Lung (tissue), 12 donors: ENCODE data around the gene TTC21B. TPM values are rescaled to one million over a fixed set of nuclear protein-coding genes. Genes with fewer than 3 reads are reported as not detected.
A peak's percentile ranks its signal among the peaks of the same experiment; 100 is the strongest.

ENCODE experiments used
- ATAC-seq: fragments of 200-7000 bp; cut with Tn5 transposase; one replicate; pipeline ENCODE4 v1.9.1; 2020; ENCODE audit warnings: moderate number of reproducible peaks; ENCODE audit not compliant: insufficient read depth, low FRiP score
- DNase-seq, 3 donors: peaks; one replicate each; pipeline ENCODE4 v3.0.0-alpha.2; 2013 to 2017
- H3K27ac ChIP-seq, 2 donors: one replicate each; pipeline ENCODE4 v1.5.1; 2013; ENCODE audit warnings: mild to moderate bottlenecking in 2 of 2, moderate library complexity in 2 of 2, control low read depth in 1 of 2, inconsistent platforms in 1 of 2, low read depth in 1 of 2, low read length in 1 of 2
- H3K27me3 ChIP-seq, 3 donors: one replicate each; pipeline ENCODE4 v1.5.1; 2013; ENCODE audit warnings: low read length in 2 of 3; ENCODE audit not compliant: control insufficient read depth in 3 of 3, insufficient read depth in 3 of 3
- H3K36me3 ChIP-seq, 4 donors: one replicate each; pipeline ENCODE4 v1.5.1; 2013; ENCODE audit warnings: low read length in 4 of 4, mild to moderate bottlenecking in 1 of 4, moderate library complexity in 1 of 4; ENCODE audit not compliant: control insufficient read depth in 4 of 4, insufficient read depth in 4 of 4
- H3K4me1 ChIP-seq, 5 donors: one replicate each; pipeline ENCODE4 v1.5.1; 2013; ENCODE audit warnings: low read length in 5 of 5, mild to moderate bottlenecking in 2 of 5, moderate library complexity in 1 of 5; ENCODE audit not compliant: control insufficient read depth in 5 of 5, insufficient read depth in 5 of 5
- H3K4me3 ChIP-seq: one replicate; pipeline ENCODE4 v1.5.1; 2013; ENCODE audit warnings: mild to moderate bottlenecking, control low read depth, moderate library complexity
- H3K9ac ChIP-seq, 2 donors: one replicate each; pipeline ENCODE4 v1.5.1; 2013; ENCODE audit warnings: low read length in 2 of 2, control low read depth in 1 of 2; ENCODE audit not compliant: insufficient read depth in 1 of 2
- H3K9me3 ChIP-seq, 4 donors: one replicate each; pipeline ENCODE4 v1.5.1; 2013; ENCODE audit warnings: low read length in 3 of 4, mild to moderate bottlenecking in 1 of 4, moderate library complexity in 1 of 4; ENCODE audit not compliant: control insufficient read depth in 4 of 4, insufficient read depth in 3 of 4
- CTCF ChIP-seq: IDR thresholded peaks from 2 replicates; pipeline ENCODE4 v1.5.1; 2012; ENCODE audit warnings: mild to moderate bottlenecking; ENCODE audit errors: control extremely low read depth, extremely low read depth
- WGBS, 2 donors: extraction: QIAGEN DNeasy Blood & Tissue Kit; methylation state at CpG; one replicate each; pipeline ENCODE4 v1.1.7; 2013; 5-methylcytosine and 5-hydroxymethylcytosine counted together
- polyA plus RNA-seq, 2 donors: library from polyadenylated mRNA; stranded (reverse); fragments of 200-250 nt; gene quantifications; one replicate each; pipeline ENCODE4 v1.2.1, GENCODE V29; 2013
- total RNA-seq, 2 donors: library from RNA; depleted of rRNA in 1 of 2; stranded (reverse); fragments of >200 nt in 1 of 2; gene quantifications; one replicate each; pipeline ENCODE4 v1.2.1, GENCODE V29; 2014 to 2021
- donor health status: control.
- donor health status: control.
- donor health status: Bipolar disorder and iron deficiency.
- donor health status: healthy.
- donor health status: DM: yes; HTN: yes; CAD: no.

TTC21B gene
- total and polyA plus RNA-seq, 4 donors = 5.0 to 146 (median 15.0) TPM

- Histone ChIP-seq H3K9me3 (no peaks in the 10 kb centered on the region), H3K27ac (no peak overlapping the region), H3K4me3 (no peak overlapping the region), H3K4me1 (peaks cover 0 to 6% (median 5%) of the 10 kb centered on the region in 5 donors), H3K27me3 (no peaks in the 10 kb centered on the region), H3K36me3 (peaks cover 8 to 30% (median 19%) of the 10 kb centered on the region in 4 donors), H3K9ac (no peak overlapping the region)
- no peak for TF ChIP-seq CTCF
- ATAC-seq = no peak
- no peak for DNase-seq
These were observed 63.8 kb downstream of the TTC21B start for GRCh38 chr2:165889798-165890197.

GRCh38 chr2:165889158-165889557 lies 64.4 kb downstream of the TTC21B start:
- no peaks in the 10 kb centered on the region for H3K27me3 ChIP-seq
- H3K4me1 ChIP-seq = peaks cover 0 to 6% (median 5%) of the 10 kb centered on the region in 5 donors

GRCh38 chr2:165888171-165888570 lies 65.4 kb downstream of the TTC21B start:
- DNase-seq = peak in 1 of 3 donors; percentile 44
- Histone ChIP-seq H3K36me3 (peaks cover 2 to 33% (median 19%) of the 10 kb centered on the region in 4 donors), H3K27ac (no peak overlapping the region), H3K9ac (no peak overlapping the region), H3K9me3 (no peaks in the 10 kb centered on the region), H3K4me1 (peaks cover 0 to 6% (median 5%) of the 10 kb centered on the region in 5 donors), H3K27me3 (no peaks in the 10 kb centered on the region), H3K4me3 (no peak overlapping the region)
- ATAC-seq = no peak
- WGBS, 2 donors = 63 to 78% methylated on average over 2 of the region's 2 CpGs
- TF ChIP-seq CTCF = no peak

More at GRCh38 chr2:165889158-165889557, 64.4 kb downstream of the TTC21B start:
- Histone ChIP-seq H3K9ac (no peak overlapping the region), H3K27ac (no peak overlapping the region), H3K36me3 (peaks cover 7 to 31% (median 18%) of the 10 kb centered on the region in 4 donors), H3K4me3 (no peak overlapping the region), H3K9me3 (no peaks in the 10 kb centered on the region)
- 54 to 64% methylated on average over 1 of the region's 1 CpG for WGBS, 2 donors
- TF ChIP-seq CTCF = no peak
- ATAC-seq = no peak
- DNase-seq = no peak
